Smooth muscle cell (in vitro differentiated cells): ENCODE measurements around the gene ZNF264. TPM values are rescaled to one million over a fixed set of nuclear protein-coding genes. Genes with fewer than 3 reads are reported as not detected.

Experiments
- DNase-seq: peaks from one replicate; lab custom pipeline; 2025; ENCODE audit not compliant: unreplicated experiment; lab: John Stamatoyannopoulos, UW
- H2AFZ ChIP-seq: fragments of 200-600 bp; sonication (generic); 2 replicates; pipeline ENCODE4 v1.6.0; 2016; ENCODE audit warnings: antibody characterized with exemption, low read depth, mild to moderate bottlenecking
- H3F3A ChIP-seq: fragments of 200-600 bp; sonication (generic); 2 replicates; pipeline ENCODE4 v1.6.0; 2017; ENCODE audit warnings: antibody characterized with exemption, low read depth
- H3K27ac ChIP-seq: fragments of 200-600 bp; sonication (generic); 2 replicates; pipeline ENCODE4 v1.5.1; 2016; ENCODE audit warnings: low read depth, mild to moderate bottlenecking
- H3K27me3 ChIP-seq: fragments of 200-600 bp; sonication (generic); 2 replicates; pipeline ENCODE4 v1.6.1; 2016; ENCODE audit warnings: low read depth, mild to moderate bottlenecking
- H3K36me3 ChIP-seq: fragments of 200-600 bp; sonication (generic); 2 replicates; pipeline ENCODE4 v1.5.1; 2016; ENCODE audit warnings: low read depth
- H3K4me1 ChIP-seq: fragments of 200-600 bp; sonication (generic); 2 replicates; pipeline ENCODE4 v1.5.1; 2016; ENCODE audit warnings: low read depth
- H3K4me2 ChIP-seq: fragments of 200-600 bp; sonication (generic); 2 replicates; pipeline ENCODE4 v1.6.0; 2016; ENCODE audit warnings: mild to moderate bottlenecking
- H3K4me3 ChIP-seq: fragments of 200-600 bp; sonication (generic); 2 replicates; pipeline ENCODE4 v1.5.1; 2016; ENCODE audit warnings: mild to moderate bottlenecking
- H3K79me2 ChIP-seq: fragments of 200-600 bp; sonication (generic); 2 replicates; pipeline ENCODE4 v1.6.0; 2016; ENCODE audit warnings: low read depth, mild to moderate bottlenecking
- H3K9ac ChIP-seq: fragments of 200-600 bp; sonication (generic); 2 replicates; pipeline ENCODE4 v1.6.0; 2016; ENCODE audit warnings: low read depth
- H3K9me3 ChIP-seq: fragments of 200-600 bp; sonication (generic); replicated peaks from 2 replicates; pipeline ENCODE4 v1.5.1; 2016; ENCODE audit warnings: low read depth
- H4K20me1 ChIP-seq: fragments of 200-600 bp; sonication (generic); 2 replicates; pipeline ENCODE4 v1.6.0; 2016; ENCODE audit warnings: low read depth
- WGBS: methylation state at CpG from one replicate; pipeline ENCODE4 v1.1.7; 2016; ENCODE audit warnings: low lambda C conversion rate; 5-methylcytosine and 5-hydroxymethylcytosine counted together
- polyA plus RNA-seq: library from polyadenylated mRNA; unstranded; fragments of >200 nt; fragmentation: Nextera tagmentation; extraction: Ambion mirVana; gene quantifications from 2 replicates; pipeline ENCODE4 v1.2.1, GENCODE V29; 2016
- total RNA-seq: library from RNA; depleted of rRNA; stranded (reverse); fragments of >200 nt; gene quantifications from 2 replicates; pipeline ENCODE4 v1.2.3, GENCODE V29; 2014
- TF ChIP-seq, protein P1 (sequence below): fragments of 200-600 bp; sonication (generic); IDR thresholded peaks from 2 replicates; pipeline ENCODE4 v1.5.1; 2017; ENCODE audit warnings: borderline replicate concordance, mild to moderate bottlenecking, antibody characterized with exemption; ENCODE audit not compliant: insufficient read depth, poor library complexity, severe bottlenecking

ZNF264 gene
- total and polyA plus RNA-seq, 2 experiments from 2014 or later, result 3.5 to 26.0 TPM

DNA sequence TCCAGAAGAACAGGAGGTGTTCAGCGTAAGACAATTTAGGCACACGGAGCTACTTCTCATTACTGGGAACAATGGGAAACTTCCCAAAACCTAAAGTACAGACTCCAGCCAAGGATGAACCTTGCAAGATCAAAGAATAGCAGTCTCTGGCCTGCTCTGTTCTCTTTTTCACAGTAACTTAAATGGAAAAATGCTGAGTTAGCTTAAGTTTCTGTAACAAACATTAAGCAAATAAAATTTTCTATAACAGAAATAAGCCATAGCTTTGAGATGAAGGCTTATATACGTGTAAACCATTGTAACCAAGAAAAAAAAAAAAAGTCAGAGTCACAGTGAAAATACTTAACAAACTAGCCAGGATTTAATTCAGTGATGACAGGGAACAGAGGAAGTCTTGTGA is 70.7 kb downstream of the ZNF264 start:
- TF ChIP-seq, protein P1, sequence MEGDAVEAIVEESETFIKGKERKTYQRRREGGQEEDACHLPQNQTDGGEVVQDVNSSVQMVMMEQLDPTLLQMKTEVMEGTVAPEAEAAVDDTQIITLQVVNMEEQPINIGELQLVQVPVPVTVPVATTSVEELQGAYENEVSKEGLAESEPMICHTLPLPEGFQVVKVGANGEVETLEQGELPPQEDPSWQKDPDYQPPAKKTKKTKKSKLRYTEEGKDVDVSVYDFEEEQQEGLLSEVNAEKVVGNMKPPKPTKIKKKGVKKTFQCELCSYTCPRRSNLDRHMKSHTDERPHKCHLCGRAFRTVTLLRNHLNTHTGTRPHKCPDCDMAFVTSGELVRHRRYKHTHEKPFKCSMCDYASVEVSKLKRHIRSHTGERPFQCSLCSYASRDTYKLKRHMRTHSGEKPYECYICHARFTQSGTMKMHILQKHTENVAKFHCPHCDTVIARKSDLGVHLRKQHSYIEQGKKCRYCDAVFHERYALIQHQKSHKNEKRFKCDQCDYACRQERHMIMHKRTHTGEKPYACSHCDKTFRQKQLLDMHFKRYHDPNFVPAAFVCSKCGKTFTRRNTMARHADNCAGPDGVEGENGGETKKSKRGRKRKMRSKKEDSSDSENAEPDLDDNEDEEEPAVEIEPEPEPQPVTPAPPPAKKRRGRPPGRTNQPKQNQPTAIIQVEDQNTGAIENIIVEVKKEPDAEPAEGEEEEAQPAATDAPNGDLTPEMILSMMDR, result no peak
- DNase-seq, result no peak
- H3K4me2 ChIP-seq, result no peak overlapping the region
- no peak overlapping the region for H3K4me3 ChIP-seq
- peaks cover 2% of the 10 kb centered on the region for H4K20me1 ChIP-seq
- H3K27ac ChIP-seq, result no peak overlapping the region
- H3K9me3 ChIP-seq, result no peaks in the 10 kb centered on the region
- peaks cover 13% of the 10 kb centered on the region for H3K79me2 ChIP-seq
- WGBS, result 93% methylated on average over 3 of the region's 3 CpGs
- H3K4me1 ChIP-seq, result no peaks in the 10 kb centered on the region
- no peak overlapping the region for H3K9ac ChIP-seq
- no peak overlapping the region for H2AFZ ChIP-seq
- no peaks in the 10 kb centered on the region for H3F3A ChIP-seq
- no peaks in the 10 kb centered on the region for H3K27me3 ChIP-seq
- H3K36me3 ChIP-seq, result no peaks in the 10 kb centered on the region

DNA sequence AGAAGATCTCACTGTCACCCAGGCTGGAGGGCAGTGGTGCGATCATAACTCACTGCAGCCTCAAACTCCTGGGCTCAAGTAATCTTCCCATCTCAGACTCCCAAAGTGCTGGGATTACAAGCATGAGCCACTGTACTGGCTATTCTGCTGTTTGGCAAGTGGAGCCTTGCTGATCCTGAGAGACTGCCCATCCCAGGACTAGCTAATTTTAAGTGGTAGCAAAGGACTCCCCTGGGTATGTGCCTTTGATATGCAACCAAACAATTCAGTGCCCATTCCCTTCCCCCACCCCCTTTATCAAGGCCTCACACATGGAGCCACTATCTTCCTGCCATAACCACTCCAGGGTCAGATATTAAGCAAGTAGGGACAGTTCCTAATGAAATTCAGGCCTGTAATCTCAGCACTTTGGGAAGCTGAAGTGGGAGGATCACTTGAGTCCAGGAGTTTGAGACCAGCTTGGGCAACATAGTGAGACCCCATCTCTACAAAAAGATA is 72.0 kb downstream of the ZNF264 start:
- no peak for DNase-seq
- no peaks in the 10 kb centered on the region for H3K9me3 ChIP-seq
- H3K27me3 ChIP-seq, result no peaks in the 10 kb centered on the region
- H3K79me2 ChIP-seq, result peaks cover 7% of the 10 kb centered on the region
- H3K9ac ChIP-seq, result no peak overlapping the region
- no peak overlapping the region for H3K4me3 ChIP-seq
- TF ChIP-seq, protein P1, result no peak
- WGBS, result 89% methylated on average over 1 of the region's 1 CpG
- H3K27ac ChIP-seq, result no peak overlapping the region
- H3K36me3 ChIP-seq, result no peaks in the 10 kb centered on the region
- no peak overlapping the region for H3K4me2 ChIP-seq
- H4K20me1 ChIP-seq, result no peaks in the 10 kb centered on the region
- no peaks in the 10 kb centered on the region for H3K4me1 ChIP-seq
- no peak overlapping the region for H2AFZ ChIP-seq
- no peaks in the 10 kb centered on the region for H3F3A ChIP-seq

DNA sequence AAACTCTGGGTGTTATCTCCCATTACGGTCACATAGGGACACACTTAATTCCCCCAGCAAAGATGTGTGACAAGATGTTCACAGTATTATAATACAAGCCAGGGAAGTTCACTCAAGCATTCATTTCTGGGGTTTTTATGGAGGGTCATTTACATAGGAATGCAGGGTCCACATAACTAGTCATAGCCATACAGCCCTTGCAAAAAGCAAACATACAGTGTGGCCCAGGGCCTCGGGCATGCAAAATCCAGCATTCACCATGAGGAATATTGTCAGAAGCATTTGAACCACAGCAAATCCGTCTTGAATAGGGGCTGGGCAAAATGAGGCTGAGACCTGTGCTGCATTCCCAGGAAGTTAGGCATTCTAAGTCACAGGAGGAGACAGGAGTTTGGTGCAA is 76.0 kb downstream of the ZNF264 start:
- H3K79me2 ChIP-seq, result no peaks in the 10 kb centered on the region
- H3K9me3 ChIP-seq, result no peaks in the 10 kb centered on the region
- no peak overlapping the region for H3K9ac ChIP-seq
- H3F3A ChIP-seq, result no peaks in the 10 kb centered on the region
- no peaks in the 10 kb centered on the region for H3K36me3 ChIP-seq
- H2AFZ ChIP-seq, result no peak overlapping the region
- DNase-seq, result no peak
- TF ChIP-seq, protein P1, result no peak
- H4K20me1 ChIP-seq, result no peaks in the 10 kb centered on the region
- H3K4me1 ChIP-seq, result no peaks in the 10 kb centered on the region
- 59% methylated on average over 3 of the region's 3 CpGs for WGBS
- no peak overlapping the region for H3K27ac ChIP-seq
- H3K4me3 ChIP-seq, result no peak overlapping the region
- no peak overlapping the region for H3K4me2 ChIP-seq
- H3K27me3 ChIP-seq, result no peaks in the 10 kb centered on the region

DNA sequence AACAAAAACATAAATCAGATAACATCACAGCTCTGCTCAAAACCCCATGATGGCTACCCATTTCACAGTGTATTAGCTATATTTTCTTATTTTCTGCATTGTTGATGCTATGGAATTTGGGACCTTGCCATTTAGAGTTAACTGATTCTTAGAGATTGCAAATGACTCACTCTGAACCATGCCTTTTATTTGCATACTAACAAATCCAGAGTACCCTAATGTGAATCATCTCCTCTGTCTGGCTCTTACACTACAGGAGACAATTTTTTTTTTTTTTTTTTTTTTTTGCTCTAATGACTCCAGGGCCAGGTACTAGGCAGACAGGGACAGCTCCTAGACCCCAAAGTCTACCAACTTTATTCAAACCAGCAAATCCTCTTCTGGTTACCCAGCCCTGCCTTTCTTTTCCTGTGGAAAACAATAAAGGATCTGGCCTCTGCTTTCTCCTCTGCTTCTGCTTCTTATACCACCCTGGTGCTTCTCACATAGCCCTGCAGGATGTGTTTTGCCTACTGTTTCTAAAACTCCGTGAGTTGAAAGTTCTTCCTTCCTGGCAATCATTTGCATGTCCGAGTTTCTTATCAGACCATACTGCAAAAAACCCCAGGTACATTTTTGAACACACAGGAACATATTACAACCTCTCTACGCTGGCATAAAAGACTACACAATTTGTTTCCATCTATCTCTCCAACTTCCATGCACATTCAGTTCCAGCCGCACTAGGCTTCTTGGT is 78.4 kb downstream of the ZNF264 start:
- Histone ChIP-seq H3K4me1 (no peaks in the 10 kb centered on the region), H3K27me3 (no peaks in the 10 kb centered on the region), H4K20me1 (no peaks in the 10 kb centered on the region), H2AFZ (no peak overlapping the region), H3K9me3 (no peaks in the 10 kb centered on the region), H3K9ac (peak overlapping the region; percentile 15), H3K79me2 (no peaks in the 10 kb centered on the region), H3K27ac (peak overlapping the region; percentile 79), H3K36me3 (no peaks in the 10 kb centered on the region), H3F3A (no peaks in the 10 kb centered on the region), H3K4me3 (no peak overlapping the region), H3K4me2 (peak overlapping the region; percentile 65)
- WGBS, result 67% methylated on average over 4 of the region's 4 CpGs
- TF ChIP-seq, protein P1, result no peak
- no peak for DNase-seq
